Neuronal stem cell (in vitro differentiated cells): ENCODE measurements around the gene DNAH9.

Source experiments
- DNase-seq: peaks from one replicate; pipeline ENCODE4 v3.0.0-alpha.2; 2013; ENCODE audit warnings: low spot score
- H2AFZ ChIP-seq: one replicate; pipeline ENCODE4 v1.6.1; 2013; ENCODE audit warnings: mild to moderate bottlenecking, low read length, inconsistent platforms
- H2AK5ac ChIP-seq: 2 replicates; pipeline ENCODE4 v1.6.1; 2013; ENCODE audit warnings: low read depth, mild to moderate bottlenecking, inconsistent platforms, low read length, moderate library complexity, mixed read lengths
- H2BK120ac ChIP-seq: 2 replicates; pipeline ENCODE4 v1.6.1; 2013; ENCODE audit warnings: low read depth, mild to moderate bottlenecking, inconsistent platforms, low read length, moderate library complexity, mixed read lengths
- H2BK12ac ChIP-seq: one replicate; pipeline ENCODE4 v1.6.1; 2013; ENCODE audit warnings: low read length, inconsistent platforms
- H2BK15ac ChIP-seq: 2 replicates; pipeline ENCODE4 v1.6.1; 2013; ENCODE audit warnings: mild to moderate bottlenecking, low read length, inconsistent platforms, mixed read lengths
- H2BK5ac ChIP-seq: one replicate; pipeline ENCODE4 v1.6.1; 2013; ENCODE audit warnings: inconsistent platforms, mild to moderate bottlenecking, low read length, moderate library complexity
- H3K14ac ChIP-seq: one replicate; pipeline ENCODE4 v1.6.1; 2013; ENCODE audit warnings: low read length, inconsistent platforms
- H3K18ac ChIP-seq: 2 replicates; pipeline ENCODE4 v1.6.1; 2013; ENCODE audit warnings: low read length, inconsistent platforms
- H3K23ac ChIP-seq: 2 replicates; pipeline ENCODE4 v1.6.1; 2013; ENCODE audit warnings: low read depth, mild to moderate bottlenecking, mixed read lengths, low read length, inconsistent platforms; ENCODE audit not compliant: poor library complexity
- H3K27ac ChIP-seq: replicated peaks from 3 replicates; pipeline ENCODE4 v1.5.1; 2013; ENCODE audit warnings: low read length, inconsistent platforms
- H3K27me3 ChIP-seq, 3 experiments: 2 replicates each; pipeline ENCODE4 v1.6.1; 2013; ENCODE audit warnings: low read length in 3 of 3, mild to moderate bottlenecking in 2 of 3, inconsistent platforms in 1 of 3, low read depth in 1 of 3, mixed read lengths in 1 of 3, moderate library complexity in 1 of 3; ENCODE audit not compliant: control insufficient read depth in 3 of 3, insufficient read depth in 3 of 3
- H3K36me3 ChIP-seq, 2 donors: replicated peaks in 1 of 2; 2 replicates each; pipeline ENCODE4 v1.6.1; 2013; ENCODE audit warnings: low read length in 2 of 2; ENCODE audit not compliant: control insufficient read depth in 2 of 2, insufficient read depth in 2 of 2
- H3K4ac ChIP-seq: 2 replicates; pipeline ENCODE4 v1.6.1; 2013; ENCODE audit warnings: inconsistent platforms, mild to moderate bottlenecking, low read length, moderate library complexity
- H3K4me1 ChIP-seq, 2 donors: 1 replicate in 1 of 2; 2 replicates in 1 of 2; pipeline ENCODE4 v1.6.1; 2013; ENCODE audit warnings: low read length in 2 of 2, low read depth in 1 of 2; ENCODE audit not compliant: control insufficient read depth in 2 of 2, insufficient read depth in 1 of 2
- H3K4me2 ChIP-seq: one replicate; pipeline ENCODE4 v1.6.1; 2013; ENCODE audit warnings: mild to moderate bottlenecking, low read length, inconsistent platforms; ENCODE audit not compliant: insufficient read depth, poor library complexity, severe bottlenecking
- H3K4me3 ChIP-seq, 2 donors: 2 replicates each; pipeline ENCODE4 v1.5.1; 2013; ENCODE audit warnings: low read length in 2 of 2, mild to moderate bottlenecking in 2 of 2, inconsistent platforms in 1 of 2, moderate library complexity in 1 of 2
- H3K79me1 ChIP-seq: one replicate; pipeline ENCODE4 v1.6.1; 2013; ENCODE audit warnings: low read depth, mild to moderate bottlenecking, inconsistent platforms, low read length, moderate library complexity
- H3K9ac ChIP-seq: one replicate; pipeline ENCODE4 v1.6.1; 2013; ENCODE audit warnings: mild to moderate bottlenecking, low read depth, low read length, inconsistent platforms; ENCODE audit not compliant: poor library complexity
- H3K9me3 ChIP-seq, 2 donors: replicated peaks in 1 of 2; 2 replicates each; pipeline versions ENCODE3 to v1.6.1; 2013; ENCODE audit warnings: low read length in 2 of 2, mild to moderate bottlenecking in 2 of 2, inconsistent platforms in 1 of 2, low read depth in 1 of 2, mixed read lengths in 1 of 2, moderate library complexity in 1 of 2; ENCODE audit not compliant: control insufficient read depth in 2 of 2, insufficient read depth in 1 of 2
- H4K8ac ChIP-seq: one replicate; pipeline ENCODE4 v1.6.1; 2013; ENCODE audit warnings: low read depth, mild to moderate bottlenecking, inconsistent platforms, low read length, moderate library complexity
- H4K91ac ChIP-seq: one replicate; pipeline ENCODE4 v1.6.1; 2013; ENCODE audit warnings: low read length, low read depth, mild to moderate bottlenecking, inconsistent platforms; ENCODE audit not compliant: poor library complexity
- WGBS, 2 donors: extraction: QIAGEN DNeasy Blood & Tissue Kit; methylation state at CpG; one replicate each; pipeline ENCODE4 v1.1.7; 2013; ENCODE audit warnings: missing lambda C conversion rate in 2 of 2, mixed read lengths in 1 of 2; ENCODE audit not compliant: insufficient read length in 2 of 2, insufficient replicate concordance in 1 of 2; ENCODE audit errors: extremely low coverage in 2 of 2; 5-methylcytosine and 5-hydroxymethylcytosine counted together

The DNAH9 gene

GRCh38 chr17:11553135-11553534 lies 45.1 kb upstream of the DNAH9 start:
- Histone ChIP-seq H3K9me3 (no peaks in the 10 kb centered on the region), H3K4me1 (peaks cover 0 to 5% of the 10 kb centered on the region in 2 donors), H2BK12ac (no peak overlapping the region), H3K23ac (no peak overlapping the region), H3K27ac (no peak overlapping the region), H3K27me3 (no peaks in the 10 kb centered on the region), H2BK120ac (no peak overlapping the region), H3K18ac (no peak overlapping the region), H3K36me3 (no peaks in the 10 kb centered on the region), H3K9ac (no peak overlapping the region), H3K4ac (no peak overlapping the region), H3K14ac (no peak overlapping the region), H2BK5ac (no peak overlapping the region), H2AFZ (no peak overlapping the region), H3K4me3 (no peak overlapping the region), H4K91ac (no peak overlapping the region), H2AK5ac (no peak overlapping the region), H3K79me1 (no peaks in the 10 kb centered on the region), H4K8ac (no peak overlapping the region), H3K4me2 (no peak overlapping the region), H2BK15ac (no peak overlapping the region)
- WGBS, 2 donors: no CpG with 5 or more reads among the region's 1 CpG
- no peak for DNase-seq

GRCh38 chr17:11554042-11554441 lies 44.2 kb upstream of the DNAH9 start:
- Histone ChIP-seq H3K14ac (no peak overlapping the region), H3K79me1 (no peaks in the 10 kb centered on the region), H3K4ac (no peak overlapping the region), H2BK15ac (no peak overlapping the region), H3K4me2 (no peak overlapping the region), H4K8ac (no peak overlapping the region), H3K9ac (no peak overlapping the region), H3K4me1 (peaks cover 0 to 8% of the 10 kb centered on the region in 2 donors), H3K9me3 (no peaks in the 10 kb centered on the region), H3K18ac (no peak overlapping the region), H2BK5ac (no peak overlapping the region), H2BK120ac (no peak overlapping the region), H3K27ac (no peak overlapping the region), H2AFZ (no peak overlapping the region), H2AK5ac (no peak overlapping the region), H3K4me3 (no peak overlapping the region), H4K91ac (no peak overlapping the region), H3K27me3 (no peaks in the 10 kb centered on the region), H2BK12ac (no peak overlapping the region), H3K23ac (no peak overlapping the region), H3K36me3 (no peaks in the 10 kb centered on the region)
- WGBS, 2 donors: no CpG with 5 or more reads among the region's 1 CpG
- no peak for DNase-seq

- no peaks in the 10 kb centered on the region for H3K79me1 ChIP-seq
- DNase-seq: no peak
- H3K27ac ChIP-seq: no peak overlapping the region
- H4K91ac ChIP-seq: no peak overlapping the region
- peaks cover 0 to 13% of the 10 kb centered on the region in 2 donors for H3K4me1 ChIP-seq
- no peaks in the 10 kb centered on the region for H3K9me3 ChIP-seq
- H3K9ac ChIP-seq: no peak overlapping the region
- no peak overlapping the region for H3K4ac ChIP-seq
- no peaks in the 10 kb centered on the region for H3K27me3 ChIP-seq
- H2AK5ac ChIP-seq: no peak overlapping the region
- H2BK12ac ChIP-seq: no peak overlapping the region
- no peak overlapping the region for H2BK15ac ChIP-seq
- no peak overlapping the region for H3K18ac ChIP-seq
- no peak overlapping the region for H3K23ac ChIP-seq
- H2AFZ ChIP-seq: no peak overlapping the region
- no peak overlapping the region for H3K4me2 ChIP-seq
- H2BK120ac ChIP-seq: no peak overlapping the region
- H3K36me3 ChIP-seq: no peaks in the 10 kb centered on the region
- WGBS, 2 donors: no CpG with 5 or more reads among the region's 5 CpGs
- no peak overlapping the region for H3K14ac ChIP-seq
- H4K8ac ChIP-seq: no peak overlapping the region
- no peak overlapping the region for H3K4me3 ChIP-seq
- H2BK5ac ChIP-seq: no peak overlapping the region
Observed at GRCh38 chr17:11554542-11554941, 43.7 kb upstream of the DNAH9 start.

- Histone ChIP-seq H2AK5ac (no peak overlapping the region), H3K9me3 (no peaks in the 10 kb centered on the region), H3K27ac (no peak overlapping the region), H3K4ac (no peak overlapping the region), H2BK15ac (no peak overlapping the region), H2BK12ac (no peak overlapping the region), H3K23ac (no peak overlapping the region), H3K4me1 (peaks cover 0 to 15% of the 10 kb centered on the region in 2 donors), H3K4me2 (no peak overlapping the region), H3K36me3 (no peaks in the 10 kb centered on the region), H4K8ac (no peak overlapping the region), H2BK120ac (no peak overlapping the region), H3K79me1 (no peaks in the 10 kb centered on the region), H2BK5ac (no peak overlapping the region), H3K4me3 (no peak overlapping the region), H3K27me3 (no peaks in the 10 kb centered on the region), H4K91ac (no peak overlapping the region), H3K18ac (no peak overlapping the region), H2AFZ (no peak overlapping the region), H3K9ac (no peak overlapping the region), H3K14ac (no peak overlapping the region)
- WGBS, 2 donors: no CpG with 5 or more reads among the region's 6 CpGs
- DNase-seq: no peak
Observed at GRCh38 chr17:11555530-11555929, 42.7 kb upstream of the DNAH9 start.
